Breast epithelium (tissue), 4 donors: ENCODE data around the gene GABRA6. TPM values are rescaled to one million over a fixed set of nuclear protein-coding genes. Genes with fewer than 3 reads are reported as not detected.

ENCODE experiments used
- DNase-seq, 2 donors: peaks; one replicate each; pipeline ENCODE4 v3.0.0-alpha.2; 2019; ENCODE audit warnings: low spot score in 2 of 2
- H3K27ac ChIP-seq, 2 donors: fragments of 200-600 bp; sonication (generic) in 1 of 2; one replicate each; pipeline ENCODE4 v1.5.1; 2016 to 2019; ENCODE audit warnings: mild to moderate bottlenecking in 1 of 2
- H3K27me3 ChIP-seq, 2 donors: fragments of 200-600 bp; sonication (generic) in 1 of 2; one replicate each; pipeline versions ENCODE4 v1.5.1 to v1.6.0; 2017 to 2019; ENCODE audit warnings: control low read depth in 1 of 2, mild to moderate bottlenecking in 1 of 2
- H3K36me3 ChIP-seq: fragments of 200-600 bp; one replicate; pipeline ENCODE4 v1.5.1; 2019
- H3K4me1 ChIP-seq, 2 donors: fragments of 200-600 bp; sonication (generic); one replicate each; pipeline ENCODE4 v1.5.1; 2016 to 2019; ENCODE audit warnings: control low read depth in 1 of 2
- H3K4me3 ChIP-seq, 3 donors: fragments of 200-600 bp; sonication (generic); 1 replicate in 2 of 3; 2 replicates in 1 of 3; pipeline ENCODE4 v1.5.1; 2016 to 2019; ENCODE audit warnings: mild to moderate bottlenecking in 3 of 3, moderate library complexity in 2 of 3
- H3K9me3 ChIP-seq, 2 donors: fragments of 200-600 bp; sonication (generic) in 1 of 2; one replicate each; pipeline ENCODE4 v1.5.1; 2016 to 2019; ENCODE audit warnings: control low read depth in 1 of 2
- POLR2A ChIP-seq: fragments of 450-650 bp; IDR thresholded peaks from one replicate; pipeline ENCODE4 v1.6.1; 2016; ENCODE audit warnings: antibody characterized with exemption, mild to moderate bottlenecking, moderate library complexity
- POLR2AphosphoS5 ChIP-seq, 3 donors: sonication (generic); formaldehyde crosslinking; IDR thresholded peaks; one replicate each; pipeline ENCODE4 v1.6.1; 2017; ENCODE audit warnings: antibody characterized with exemption in 3 of 3
- intact Hi-C: fragments of 100-400 bp; cut with DNase I; formaldehyde crosslinking; loops from one replicate; pipeline ENCODE4 v1.15.1; 2023; ENCODE audit warnings: low total_unique reads
- total RNA-seq, 3 donors: library from RNA; depleted of rRNA; stranded (reverse); fragments of >200 nt; gene quantifications; one replicate each; pipeline ENCODE4 v1.1.0, GENCODE V29; 2016
- TF ChIP-seq, protein P1 (sequence below), 3 donors: fragments of 450-650 bp; IDR thresholded peaks; one replicate each; pipeline ENCODE4 v1.5.1; 2016 to 2017; ENCODE audit warnings: antibody characterized with exemption in 3 of 3, mild to moderate bottlenecking in 3 of 3, moderate library complexity in 3 of 3

Gene GABRA6
- total RNA-seq, 3 donors from 2014 or later = not detected

DNA sequence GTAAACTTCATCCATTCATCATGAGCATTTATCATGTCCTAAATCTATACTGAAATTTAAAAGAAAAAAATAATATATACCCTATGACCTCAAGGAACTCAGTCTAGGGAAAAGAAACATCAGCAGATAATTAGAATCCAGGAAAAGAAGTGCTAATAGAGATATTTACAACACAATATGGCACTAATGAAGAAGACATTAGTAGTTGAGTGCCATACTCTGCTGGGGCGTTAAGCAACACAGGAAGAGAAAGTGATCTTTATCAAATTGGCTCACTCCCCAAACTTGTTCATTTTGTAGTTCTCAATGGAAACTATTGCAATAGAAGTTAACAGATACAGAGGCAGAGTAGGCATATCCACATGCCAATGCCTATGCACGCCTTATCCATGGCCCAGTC is 27.5 kb downstream of the GABRA6 start:
- no peak for DNase-seq
- Histone ChIP-seq H3K36me3 (no peaks in the 10 kb centered on the region), H3K9me3 (no peaks in the 10 kb centered on the region), H3K4me3 (no peak overlapping the region), H3K27ac (no peak overlapping the region), H3K4me1 (no peaks in the 10 kb centered on the region), H3K27me3 (no peaks in the 10 kb centered on the region)
- intact Hi-C loops = no loop called here
- TF ChIP-seq, protein P1, sequence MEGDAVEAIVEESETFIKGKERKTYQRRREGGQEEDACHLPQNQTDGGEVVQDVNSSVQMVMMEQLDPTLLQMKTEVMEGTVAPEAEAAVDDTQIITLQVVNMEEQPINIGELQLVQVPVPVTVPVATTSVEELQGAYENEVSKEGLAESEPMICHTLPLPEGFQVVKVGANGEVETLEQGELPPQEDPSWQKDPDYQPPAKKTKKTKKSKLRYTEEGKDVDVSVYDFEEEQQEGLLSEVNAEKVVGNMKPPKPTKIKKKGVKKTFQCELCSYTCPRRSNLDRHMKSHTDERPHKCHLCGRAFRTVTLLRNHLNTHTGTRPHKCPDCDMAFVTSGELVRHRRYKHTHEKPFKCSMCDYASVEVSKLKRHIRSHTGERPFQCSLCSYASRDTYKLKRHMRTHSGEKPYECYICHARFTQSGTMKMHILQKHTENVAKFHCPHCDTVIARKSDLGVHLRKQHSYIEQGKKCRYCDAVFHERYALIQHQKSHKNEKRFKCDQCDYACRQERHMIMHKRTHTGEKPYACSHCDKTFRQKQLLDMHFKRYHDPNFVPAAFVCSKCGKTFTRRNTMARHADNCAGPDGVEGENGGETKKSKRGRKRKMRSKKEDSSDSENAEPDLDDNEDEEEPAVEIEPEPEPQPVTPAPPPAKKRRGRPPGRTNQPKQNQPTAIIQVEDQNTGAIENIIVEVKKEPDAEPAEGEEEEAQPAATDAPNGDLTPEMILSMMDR (IDR thresholded peaks at IDR 0.05) = no peak
- TF ChIP-seq POLR2A (no peak), POLR2AphosphoS5 (IDR thresholded peaks at IDR 0.05) (no peak)

DNA sequence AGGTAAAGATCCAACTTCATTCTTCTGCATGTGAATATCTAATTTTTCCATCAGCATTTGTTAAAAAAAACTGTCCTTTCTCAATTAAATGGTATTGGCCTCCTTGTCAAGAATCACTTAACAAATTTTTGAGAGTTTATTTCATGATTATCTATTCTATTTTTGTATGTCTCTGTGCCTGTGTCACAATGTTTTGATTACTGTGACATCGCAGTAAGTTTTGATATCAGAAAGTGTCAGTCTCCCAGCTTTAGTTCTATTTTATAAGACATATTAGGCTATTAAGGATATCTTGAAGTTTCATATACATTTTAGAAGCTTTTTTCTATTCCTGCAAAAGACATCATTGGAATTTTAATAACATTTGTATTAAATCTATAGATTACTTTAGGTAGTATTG is 33.6 kb downstream of the GABRA6 start:
- Histone ChIP-seq H3K36me3 (no peaks in the 10 kb centered on the region), H3K4me3 (no peak overlapping the region)

DNA sequence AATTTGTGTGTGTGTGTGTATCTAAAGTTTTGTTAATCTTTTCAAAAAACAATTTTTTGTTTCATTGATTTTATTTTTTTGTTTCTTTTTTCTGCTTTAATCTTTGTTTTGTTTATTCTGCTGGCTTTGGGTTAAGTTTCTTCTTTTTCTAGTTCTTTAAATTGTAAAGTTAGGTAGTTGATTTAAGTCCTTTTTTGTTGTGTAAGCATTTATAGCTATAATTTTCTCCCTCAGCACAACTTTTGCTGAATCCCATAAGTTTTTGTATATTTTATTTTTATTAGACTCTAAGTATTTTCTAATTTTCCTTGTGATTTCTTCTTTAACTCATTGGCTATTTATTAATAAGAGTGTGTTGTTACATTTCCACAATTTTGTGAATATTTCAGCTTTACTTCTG is 34.9 kb downstream of the GABRA6 start:
- no peaks in the 10 kb centered on the region for H3K27me3 ChIP-seq
- no peak for DNase-seq
- H3K36me3 ChIP-seq = no peaks in the 10 kb centered on the region
- no peak overlapping the region for H3K27ac ChIP-seq
- H3K9me3 ChIP-seq = no peaks in the 10 kb centered on the region
- TF ChIP-seq POLR2AphosphoS5 (IDR thresholded peaks at IDR 0.05) (no peak), POLR2A (no peak)
- TF ChIP-seq, protein P1 (IDR thresholded peaks at IDR 0.05) = no peak
- H3K4me3 ChIP-seq = no peak overlapping the region
- no peaks in the 10 kb centered on the region for H3K4me1 ChIP-seq
- intact Hi-C loops = no loop called here

More for the DNA sequence above, 33.6 kb downstream of the GABRA6 start:
- DNase-seq = no peak
- Histone ChIP-seq H3K27ac (no peak overlapping the region), H3K4me1 (no peaks in the 10 kb centered on the region), H3K27me3 (no peaks in the 10 kb centered on the region), H3K9me3 (no peaks in the 10 kb centered on the region)
- no peak for TF ChIP-seq POLR2A
- TF ChIP-seq, protein P1 (IDR thresholded peaks at IDR 0.05) = no peak
- TF ChIP-seq POLR2AphosphoS5 (IDR thresholded peaks at IDR 0.05) = no peak
- intact Hi-C loops = no loop called here

DNA sequence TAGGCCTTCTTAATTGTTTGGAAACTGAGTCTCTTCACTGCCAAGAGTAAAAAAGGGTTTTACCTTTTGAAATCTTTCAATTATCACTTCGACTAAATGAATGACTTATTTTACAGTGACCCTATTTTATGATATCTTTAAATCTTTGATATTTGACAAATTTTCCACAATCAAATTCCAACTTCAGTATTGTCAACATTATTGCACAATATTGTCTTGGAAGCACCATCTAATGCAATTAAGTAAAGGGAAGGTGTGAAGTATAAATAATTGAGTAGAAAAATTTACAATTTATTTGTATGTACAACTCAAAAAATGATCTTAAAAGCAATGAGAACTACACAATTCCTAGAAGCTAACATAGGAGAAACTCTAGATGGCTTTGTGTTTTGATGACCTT is 49.2 kb downstream of the GABRA6 start:
- DNase-seq = no peak
- no peaks in the 10 kb centered on the region for H3K9me3 ChIP-seq
- no peaks in the 10 kb centered on the region for H3K36me3 ChIP-seq
- intact Hi-C loops = no loop called here
- no peaks in the 10 kb centered on the region for H3K27me3 ChIP-seq
- TF ChIP-seq, protein P1 (IDR thresholded peaks at IDR 0.05) = no peak
- TF ChIP-seq POLR2A (no peak), POLR2AphosphoS5 (IDR thresholded peaks at IDR 0.05) (no peak)
- H3K27ac ChIP-seq = no peak overlapping the region
- no peak overlapping the region for H3K4me3 ChIP-seq
- H3K4me1 ChIP-seq = no peaks in the 10 kb centered on the region

DNA sequence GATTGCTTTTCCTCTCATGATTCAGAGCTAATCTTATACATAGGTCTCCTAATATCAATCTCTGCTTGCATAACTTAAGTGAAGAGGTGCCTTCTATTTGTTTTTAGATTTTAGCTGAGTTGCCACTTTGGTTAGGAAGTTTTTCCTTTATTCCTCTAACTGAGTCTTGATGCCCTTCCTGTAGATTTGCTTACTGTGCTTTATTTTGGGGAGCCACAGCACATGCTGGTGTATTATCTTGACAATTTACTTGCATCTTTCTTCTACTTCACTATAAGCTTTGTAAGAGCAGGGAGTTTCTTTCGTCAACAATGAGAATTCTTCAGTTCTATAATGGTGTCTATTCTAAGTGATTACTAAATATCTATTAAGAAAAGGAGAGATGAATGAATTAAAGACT is 54.9 kb downstream of the GABRA6 start:
- Histone ChIP-seq H3K36me3 (no peaks in the 10 kb centered on the region), H3K9me3 (no peaks in the 10 kb centered on the region), H3K27me3 (no peaks in the 10 kb centered on the region), H3K27ac (no peak overlapping the region), H3K4me3 (no peak overlapping the region), H3K4me1 (no peaks in the 10 kb centered on the region)
- intact Hi-C loops = no loop called here
- DNase-seq = no peak
- no peak for TF ChIP-seq POLR2A
- TF ChIP-seq POLR2AphosphoS5 (IDR thresholded peaks at IDR 0.05) = no peak
- TF ChIP-seq, protein P1 (IDR thresholded peaks at IDR 0.05) = no peak
